ENCODE measurements around the gene FITM1. TPM values are rescaled to one million over a fixed set of nuclear protein-coding genes. Genes with fewer than 3 reads are reported as not detected.

Gene FITM1
- polyA plus RNA-seq, 1 of the 3 experiments (the other 2 are of a cell fraction): 0.12 TPM

DNA sequence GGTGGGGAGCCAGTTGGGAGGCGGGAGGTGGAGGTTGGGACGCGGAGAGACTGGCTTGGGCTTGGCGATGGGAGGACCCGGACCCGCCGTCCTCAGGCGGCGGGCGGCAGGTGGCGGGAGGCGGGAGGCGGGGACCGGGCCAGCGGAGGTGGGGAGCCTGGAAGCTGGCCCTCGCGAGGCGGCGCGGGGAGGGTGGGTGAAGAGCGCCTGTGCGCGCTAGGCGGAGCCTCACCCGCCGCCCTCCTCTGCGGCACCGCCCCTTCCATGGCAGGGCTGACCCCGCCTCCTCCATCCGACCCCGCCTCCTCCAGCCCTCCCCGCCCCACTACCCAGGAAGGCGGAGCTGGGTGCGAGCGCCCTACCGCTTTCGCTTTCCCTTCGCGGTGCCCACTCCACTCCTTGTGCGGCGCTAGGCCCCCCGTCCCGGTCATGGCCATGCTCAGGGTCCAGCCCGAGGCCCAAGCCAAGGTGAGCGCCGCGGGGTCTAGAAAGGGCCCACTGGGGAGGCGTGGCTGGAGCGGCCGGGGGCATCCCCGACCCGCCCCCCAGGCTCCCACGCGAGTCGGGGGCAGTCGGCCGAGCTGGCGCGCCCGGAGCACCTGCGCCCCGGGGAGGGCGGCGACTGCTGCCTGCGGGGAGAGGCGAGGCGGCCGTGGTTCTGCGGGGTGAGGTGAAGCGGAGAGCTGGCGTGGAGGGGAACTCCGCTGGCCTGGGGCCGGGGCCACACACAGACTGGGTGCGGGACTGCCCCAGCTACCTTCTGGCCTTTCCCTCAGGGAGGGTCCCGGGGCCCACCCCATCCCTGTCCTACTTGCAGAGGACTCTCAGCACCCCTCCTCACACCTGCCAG is 5.6 kb downstream of the FITM1 start, which contains the start of gene PSME1 (continued):
- TF ChIP-seq, protein P1, sequence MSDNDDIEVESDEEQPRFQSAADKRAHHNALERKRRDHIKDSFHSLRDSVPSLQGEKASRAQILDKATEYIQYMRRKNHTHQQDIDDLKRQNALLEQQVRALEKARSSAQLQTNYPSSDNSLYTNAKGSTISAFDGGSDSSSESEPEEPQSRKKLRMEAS (IDR thresholded peaks at IDR 0.05; ENCODE audit: low read depth): peak; percentile 45; the same call in 1 of the 2 replicates
- TF ChIP-seq POLR2AphosphoS5 (IDR thresholded peaks at IDR 0.05; ENCODE audit: low read depth, low read length) (peak; percentile 67), MXI1 (IDR thresholded peaks at IDR 0.05; ENCODE audit: low read depth, low read length) (peak; percentile 44; the same call in 1 of the 2 replicates), JUND (IDR thresholded peaks at IDR 0.05) (no peak), FOXM1 (IDR thresholded peaks at IDR 0.05; ENCODE audit: low read depth) (no peak), ELF1 (IDR thresholded peaks at IDR 0.05) (no peak), EZH2phosphoT487 (IDR thresholded peaks at IDR 0.05; ENCODE audit: borderline replicate concordance, low read depth) (no peak), SMC3 (IDR thresholded peaks at IDR 0.05; ENCODE audit: low read depth, low read length) (no peak), TEAD4 (IDR thresholded peaks at IDR 0.05; ENCODE audit: borderline replicate concordance, insufficient read depth) (no peak), EP300 (IDR thresholded peaks at IDR 0.05; ENCODE audit: borderline replicate concordance in 1 of 2, low read depth in 1 of 2, low read length in 1 of 2) (no peak), NRF1 (IDR thresholded peaks at IDR 0.05; ENCODE audit: low read depth, low read length) (peak; percentile 61), GABPA (IDR thresholded peaks at IDR 0.05; ENCODE audit: low read depth) (no peak), FOSL2 (IDR thresholded peaks at IDR 0.05; ENCODE audit: borderline replicate concordance, low read depth) (no peak), MEF2A (IDR thresholded peaks at IDR 0.05; ENCODE audit: borderline replicate concordance, low read depth) (no peak), RXRA (IDR thresholded peaks at IDR 0.05; ENCODE audit: borderline replicate concordance, low read depth) (no peak)
- TF ChIP-seq, protein P2, sequence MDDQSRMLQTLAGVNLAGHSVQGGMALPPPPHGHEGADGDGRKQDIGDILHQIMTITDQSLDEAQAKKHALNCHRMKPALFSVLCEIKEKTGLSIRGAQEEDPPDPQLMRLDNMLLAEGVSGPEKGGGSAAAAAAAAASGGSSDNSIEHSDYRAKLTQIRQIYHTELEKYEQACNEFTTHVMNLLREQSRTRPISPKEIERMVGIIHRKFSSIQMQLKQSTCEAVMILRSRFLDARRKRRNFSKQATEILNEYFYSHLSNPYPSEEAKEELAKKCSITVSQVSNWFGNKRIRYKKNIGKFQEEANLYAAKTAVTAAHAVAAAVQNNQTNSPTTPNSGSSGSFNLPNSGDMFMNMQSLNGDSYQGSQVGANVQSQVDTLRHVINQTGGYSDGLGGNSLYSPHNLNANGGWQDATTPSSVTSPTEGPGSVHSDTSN (IDR thresholded peaks at IDR 0.05): no peak
- TF ChIP-seq, protein P3, sequence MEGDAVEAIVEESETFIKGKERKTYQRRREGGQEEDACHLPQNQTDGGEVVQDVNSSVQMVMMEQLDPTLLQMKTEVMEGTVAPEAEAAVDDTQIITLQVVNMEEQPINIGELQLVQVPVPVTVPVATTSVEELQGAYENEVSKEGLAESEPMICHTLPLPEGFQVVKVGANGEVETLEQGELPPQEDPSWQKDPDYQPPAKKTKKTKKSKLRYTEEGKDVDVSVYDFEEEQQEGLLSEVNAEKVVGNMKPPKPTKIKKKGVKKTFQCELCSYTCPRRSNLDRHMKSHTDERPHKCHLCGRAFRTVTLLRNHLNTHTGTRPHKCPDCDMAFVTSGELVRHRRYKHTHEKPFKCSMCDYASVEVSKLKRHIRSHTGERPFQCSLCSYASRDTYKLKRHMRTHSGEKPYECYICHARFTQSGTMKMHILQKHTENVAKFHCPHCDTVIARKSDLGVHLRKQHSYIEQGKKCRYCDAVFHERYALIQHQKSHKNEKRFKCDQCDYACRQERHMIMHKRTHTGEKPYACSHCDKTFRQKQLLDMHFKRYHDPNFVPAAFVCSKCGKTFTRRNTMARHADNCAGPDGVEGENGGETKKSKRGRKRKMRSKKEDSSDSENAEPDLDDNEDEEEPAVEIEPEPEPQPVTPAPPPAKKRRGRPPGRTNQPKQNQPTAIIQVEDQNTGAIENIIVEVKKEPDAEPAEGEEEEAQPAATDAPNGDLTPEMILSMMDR (IDR thresholded peaks at IDR 0.05): no peak
- TF ChIP-seq, protein P4, sequence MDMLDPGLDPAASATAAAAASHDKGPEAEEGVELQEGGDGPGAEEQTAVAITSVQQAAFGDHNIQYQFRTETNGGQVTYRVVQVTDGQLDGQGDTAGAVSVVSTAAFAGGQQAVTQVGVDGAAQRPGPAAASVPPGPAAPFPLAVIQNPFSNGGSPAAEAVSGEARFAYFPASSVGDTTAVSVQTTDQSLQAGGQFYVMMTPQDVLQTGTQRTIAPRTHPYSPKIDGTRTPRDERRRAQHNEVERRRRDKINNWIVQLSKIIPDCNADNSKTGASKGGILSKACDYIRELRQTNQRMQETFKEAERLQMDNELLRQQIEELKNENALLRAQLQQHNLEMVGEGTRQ (IDR thresholded peaks at IDR 0.05; ENCODE audit: borderline replicate concordance, low read depth, low read length): no peak

Data from SK-N-SH (cell line).